H1 (cell line): ENCODE measurements around the gene TMEM244.

ENCODE experiments used
- CEBPB ChIP-seq: IDR thresholded peaks from 2 replicates; pipeline ENCODE4 v1.6.1; 2012; ENCODE audit warnings: low read depth, low read length
- CHD2 ChIP-seq: IDR thresholded peaks from 2 replicates; pipeline ENCODE4 v1.6.1; 2012; ENCODE audit warnings: low read length, improper control_type of control experiment
- CREB1 ChIP-seq: IDR thresholded peaks from 2 replicates; pipeline ENCODE4 v1.6.1; 2012; ENCODE audit warnings: inconsistent platforms
- EZH2 ChIP-seq: fragments of 200-600 bp; sonication (generic); IDR thresholded peaks from 2 replicates; pipeline ENCODE4 v1.7.1; 2012; ENCODE audit warnings: low read depth, mild to moderate bottlenecking, moderate library complexity, low read length, inconsistent platforms; ENCODE audit not compliant: severe bottlenecking
- JUND ChIP-seq: IDR thresholded peaks from 2 replicates; pipeline ENCODE4 v1.6.1; 2011; ENCODE audit warnings: mild to moderate bottlenecking, improper control_type of control experiment, low read length
- MAFK ChIP-seq: IDR thresholded peaks from 2 replicates; pipeline ENCODE4 v1.6.1; 2012; ENCODE audit warnings: low read depth, mild to moderate bottlenecking, improper control_type of control experiment, low read length
- PHF8 ChIP-seq: fragments of 200-600 bp; sonication (generic); conservative IDR thresholded peaks from 2 replicates; pipeline ENCODE4 v1.7.1; 2012; ENCODE audit warnings: low read depth, mild to moderate bottlenecking, inconsistent platforms, low read length, moderate library complexity
- POLR2A ChIP-seq, 2 experiments: IDR thresholded peaks; 1 replicate in 1 of 2; 2 replicates in 1 of 2; pipeline ENCODE4 v1.6.1; 2011; ENCODE audit warnings: low read depth in 2 of 2, low read length in 2 of 2, mild to moderate bottlenecking in 2 of 2; ENCODE audit errors: control extremely low read depth in 1 of 2
- POU5F1 ChIP-seq: IDR thresholded peaks from 2 replicates; pipeline ENCODE4 v1.6.1; 2011; ENCODE audit warnings: low read depth, mild to moderate bottlenecking, low read length, moderate library complexity
- SIX5 ChIP-seq: IDR thresholded peaks from 2 replicates; pipeline ENCODE4 v1.6.1; 2011; ENCODE audit warnings: mild to moderate bottlenecking, low read depth, low read length
- SP1 ChIP-seq: IDR thresholded peaks from 2 replicates; pipeline ENCODE4 v1.6.1; 2011; ENCODE audit warnings: low read depth, low read length
- TCF12 ChIP-seq: IDR thresholded peaks from 2 replicates; pipeline ENCODE4 v1.6.1; 2011; ENCODE audit warnings: low read depth, mild to moderate bottlenecking, low read length
- TF ChIP-seq, protein P1 (sequence below), 3 experiments: IDR thresholded peaks; 1 replicate in 2 of 3; 2 replicates in 1 of 3; pipeline versions ENCODE4 v1.5.1 to v1.6.1; 2011; ENCODE audit warnings: low read length in 3 of 3, mild to moderate bottlenecking in 3 of 3, inconsistent platforms in 2 of 3, low read depth in 1 of 3, moderate library complexity in 1 of 3; ENCODE audit not compliant: insufficient read depth in 1 of 3; ENCODE audit errors: control extremely low read depth in 1 of 3

DNA sequence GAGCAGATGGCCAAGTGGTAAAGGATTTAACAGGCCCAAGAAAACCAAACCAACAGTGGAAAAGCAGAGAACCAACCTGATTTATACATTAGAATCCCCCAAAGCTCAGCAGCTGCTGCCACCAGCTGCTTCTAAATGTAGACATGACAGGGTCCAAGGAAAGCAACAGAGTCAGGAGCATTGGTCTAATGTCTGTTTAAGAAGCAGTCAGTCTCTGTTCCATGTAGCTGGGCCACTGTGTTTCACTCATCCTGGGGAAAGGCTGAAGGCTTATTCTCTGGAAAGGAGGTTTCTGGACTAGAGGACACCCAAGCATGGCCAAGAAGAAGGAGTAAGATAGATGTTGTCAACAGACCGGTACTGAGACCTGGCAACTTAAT, 75.4 kb downstream of the TMEM244 start:
- TF ChIP-seq EZH2 = no peak
- TF ChIP-seq CEBPB = no peak
- no peak for TF ChIP-seq JUND
- no peak for TF ChIP-seq POLR2A (IDR thresholded peaks at IDR 0.05; ENCODE audit: control extremely low read depth in 1 of 2, low read depth in 2 of 2, low read length in 2 of 2)
- TF ChIP-seq TCF12 = no peak
- no peak for TF ChIP-seq PHF8
- TF ChIP-seq SP1 = no peak
- no peak for TF ChIP-seq POU5F1
- TF ChIP-seq CHD2 = no peak
- TF ChIP-seq MAFK = no peak
- no peak for TF ChIP-seq SIX5
- no peak for TF ChIP-seq CREB1
- TF ChIP-seq, protein P1, sequence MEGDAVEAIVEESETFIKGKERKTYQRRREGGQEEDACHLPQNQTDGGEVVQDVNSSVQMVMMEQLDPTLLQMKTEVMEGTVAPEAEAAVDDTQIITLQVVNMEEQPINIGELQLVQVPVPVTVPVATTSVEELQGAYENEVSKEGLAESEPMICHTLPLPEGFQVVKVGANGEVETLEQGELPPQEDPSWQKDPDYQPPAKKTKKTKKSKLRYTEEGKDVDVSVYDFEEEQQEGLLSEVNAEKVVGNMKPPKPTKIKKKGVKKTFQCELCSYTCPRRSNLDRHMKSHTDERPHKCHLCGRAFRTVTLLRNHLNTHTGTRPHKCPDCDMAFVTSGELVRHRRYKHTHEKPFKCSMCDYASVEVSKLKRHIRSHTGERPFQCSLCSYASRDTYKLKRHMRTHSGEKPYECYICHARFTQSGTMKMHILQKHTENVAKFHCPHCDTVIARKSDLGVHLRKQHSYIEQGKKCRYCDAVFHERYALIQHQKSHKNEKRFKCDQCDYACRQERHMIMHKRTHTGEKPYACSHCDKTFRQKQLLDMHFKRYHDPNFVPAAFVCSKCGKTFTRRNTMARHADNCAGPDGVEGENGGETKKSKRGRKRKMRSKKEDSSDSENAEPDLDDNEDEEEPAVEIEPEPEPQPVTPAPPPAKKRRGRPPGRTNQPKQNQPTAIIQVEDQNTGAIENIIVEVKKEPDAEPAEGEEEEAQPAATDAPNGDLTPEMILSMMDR (IDR thresholded peaks at IDR 0.05; ENCODE audit: control extremely low read depth in 1 of 3, insufficient read depth in 1 of 3, low read depth in 1 of 3, low read length in 3 of 3) = no peak
